Lower leg skin (tissue), 3 donors: Measurements from ENCODE around the gene FOXF1.

Experiments used
- CTCF ChIP-seq, 3 donors: fragments of 450-650 bp; IDR thresholded peaks; one replicate each; pipeline ENCODE4 v1.5.1; 2016; ENCODE audit warnings: antibody characterized with exemption in 3 of 3, mild to moderate bottlenecking in 3 of 3, moderate library complexity in 2 of 3
- POLR2A ChIP-seq, 2 donors: fragments of 450-650 bp; IDR thresholded peaks; one replicate each; pipeline ENCODE4 v1.6.1; 2016 to 2017; ENCODE audit warnings: antibody characterized with exemption in 2 of 2, mild to moderate bottlenecking in 1 of 2, moderate library complexity in 1 of 2

- TF ChIP-seq CTCF (IDR thresholded peaks at IDR 0.05) (no peak), POLR2A (IDR thresholded peaks at IDR 0.05) (no peak)
Observed at GRCh38 chr16:86464044-86464443, 46.3 kb upstream of the FOXF1 start.
